Measurements from ENCODE around the gene CAMSAP2.
"Not testable (repeated sequence)": the region's sequence is repeated elsewhere in the genome, so short reads cannot be mapped to it uniquely, and the experiment has no call there.

CAMSAP2 gene

GRCh38 chr1:200739702-200740570 is 1.2 kb downstream of the CAMSAP2 start:
- no peak for DNase-seq

GRCh38 chr1:200740571-200741208 is 2.0 kb downstream of the CAMSAP2 start:
- no peak for DNase-seq

- DNase-seq, result no peak
Observed at GRCh38 chr1:200741551-200742207, 3.0 kb downstream of the CAMSAP2 start.

- DNase-seq, result no peak
Observed at GRCh38 chr1:200744143-200744542, 5.5 kb downstream of the CAMSAP2 start.

- DNase-seq, result no peak
Observed at GRCh38 chr1:200749090-200749489, 10.4 kb downstream of the CAMSAP2 start.

- not testable (repeated sequence) for DNase-seq
Observed at GRCh38 chr1:200750749-200751148, 12.1 kb downstream of the CAMSAP2 start.

- no peak for DNase-seq
Observed at GRCh38 chr1:200751717-200752116, 13.0 kb downstream of the CAMSAP2 start.

GRCh38 chr1:200753650-200754198 is 15.0 kb downstream of the CAMSAP2 start:
- DNase-seq, result no peak

GRCh38 chr1:200755456-200755855 is 16.8 kb downstream of the CAMSAP2 start:
- DNase-seq, result no peak

- DNase-seq, result no peak
Observed at GRCh38 chr1:200762089-200762488, 23.4 kb downstream of the CAMSAP2 start.

- peak; percentile 33 for DNase-seq
Observed at GRCh38 chr1:200767321-200767720, 28.6 kb downstream of the CAMSAP2 start.

- no peak for DNase-seq
Observed at GRCh38 chr1:200771625-200772555, 33.2 kb downstream of the CAMSAP2 start.

GRCh38 chr1:200774311-200774710 is 35.6 kb downstream of the CAMSAP2 start:
- no peak for DNase-seq

GRCh38 chr1:200774735-200775444 is 36.2 kb downstream of the CAMSAP2 start:
- DNase-seq, result no peak

GRCh38 chr1:200775850-200776249 is 37.2 kb downstream of the CAMSAP2 start:
- DNase-seq, result no peak

GRCh38 chr1:200776949-200777348 is 38.3 kb downstream of the CAMSAP2 start:
- DNase-seq, result peak; percentile 75

GRCh38 chr1:200778766-200779165 is 40.1 kb downstream of the CAMSAP2 start:
- DNase-seq, result no peak

GRCh38 chr1:200779326-200779725 is 40.6 kb downstream of the CAMSAP2 start:
- DNase-seq, result no peak

- DNase-seq, result no peak
Observed at GRCh38 chr1:200780545-200781369, 42.1 kb downstream of the CAMSAP2 start.

GRCh38 chr1:200783926-200784325 is 45.2 kb downstream of the CAMSAP2 start:
- DNase-seq, result no peak

- peak; percentile 40 for DNase-seq
Observed at GRCh38 chr1:200784576-200784975, 45.9 kb downstream of the CAMSAP2 start.
